ENCODE data around the gene KCNQ5.
A peak's percentile ranks its signal among the peaks of the same experiment; 100 is the strongest.

Gene KCNQ5

GRCh38 chr6:73169111-73169510 is 547.2 kb downstream of the KCNQ5 start:
- H3K36me3 ChIP-seq = no peaks in the 10 kb centered on the region
- no peak overlapping the region for H3K27ac ChIP-seq
- no peaks in the 10 kb centered on the region for H3K27me3 ChIP-seq (ENCODE audit: insufficient read depth, low read depth, severe bottlenecking)
- TF ChIP-seq CTCF (IDR thresholded peaks at IDR 0.05; ENCODE audit: low read depth, low read length) = no peak
- DNase-seq = no peak
- no peaks in the 10 kb centered on the region for H3K9me3 ChIP-seq (ENCODE audit: severe bottlenecking)
- no peak overlapping the region for H3K4me3 ChIP-seq (ENCODE audit: low read depth, low read length)

- Histone ChIP-seq H3K9me3 (ENCODE audit: severe bottlenecking) (no peaks in the 10 kb centered on the region), H3K27ac (no peak overlapping the region), H3K36me3 (no peaks in the 10 kb centered on the region), H3K4me3 (ENCODE audit: low read depth, low read length) (no peak overlapping the region), H3K27me3 (ENCODE audit: insufficient read depth, low read depth, severe bottlenecking) (no peaks in the 10 kb centered on the region)
- no peak for TF ChIP-seq CTCF (IDR thresholded peaks at IDR 0.05; ENCODE audit: low read depth, low read length)
- DNase-seq = no peak
Observed at GRCh38 chr6:73169633-73170032, 547.8 kb downstream of the KCNQ5 start.

GRCh38 chr6:73174646-73175045 is 552.8 kb downstream of the KCNQ5 start:
- Histone ChIP-seq H3K27ac (no peak overlapping the region), H3K27me3 (ENCODE audit: insufficient read depth, low read depth, severe bottlenecking) (no peaks in the 10 kb centered on the region)
- no peak for TF ChIP-seq CTCF (IDR thresholded peaks at IDR 0.05; ENCODE audit: low read depth, low read length)

DNA sequence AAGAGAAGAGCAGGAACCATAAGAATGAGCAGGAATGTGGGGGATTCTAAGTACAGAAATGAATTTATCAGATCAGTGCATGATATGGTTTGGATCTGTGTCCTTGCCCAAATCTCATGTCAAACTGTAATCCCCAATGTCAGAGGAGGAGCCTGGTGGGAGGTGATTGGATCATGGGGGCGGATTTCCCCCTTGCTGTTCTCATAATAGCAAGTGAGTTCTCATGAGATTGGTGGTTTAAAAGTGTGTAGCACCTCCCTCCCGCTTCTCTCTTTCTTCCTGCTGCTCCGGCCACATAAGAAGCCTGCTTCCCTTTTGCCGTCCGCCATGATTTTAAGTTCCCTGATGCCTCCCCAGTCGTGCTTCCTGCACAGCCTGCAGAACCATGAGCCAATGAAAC is 554.2 kb downstream of the KCNQ5 start:
- peak overlapping the region; percentile 34; the same call in 1 of the 2 replicates for H3K27ac ChIP-seq
- no peaks in the 10 kb centered on the region for H3K27me3 ChIP-seq (ENCODE audit: insufficient read depth, low read depth, severe bottlenecking)
- TF ChIP-seq CTCF (IDR thresholded peaks at IDR 0.05; ENCODE audit: low read depth, low read length) = no peak
- no peaks in the 10 kb centered on the region for H3K36me3 ChIP-seq
- no peak overlapping the region for H3K4me3 ChIP-seq (ENCODE audit: low read depth, low read length)
- DNase-seq = no peak
- no peaks in the 10 kb centered on the region for H3K9me3 ChIP-seq (ENCODE audit: severe bottlenecking)

More at GRCh38 chr6:73174646-73175045, 552.8 kb downstream of the KCNQ5 start:
- Histone ChIP-seq H3K4me3 (ENCODE audit: low read depth, low read length) (no peak overlapping the region), H3K36me3 (no peaks in the 10 kb centered on the region), H3K9me3 (ENCODE audit: severe bottlenecking) (no peaks in the 10 kb centered on the region)
- no peak for DNase-seq

GRCh38 chr6:73177221-73177944 is 555.5 kb downstream of the KCNQ5 start:
- H3K36me3 ChIP-seq = no peaks in the 10 kb centered on the region
- no peak overlapping the region for H3K27ac ChIP-seq
- no peaks in the 10 kb centered on the region for H3K9me3 ChIP-seq (ENCODE audit: severe bottlenecking)
- no peak for DNase-seq
- no peak overlapping the region for H3K4me3 ChIP-seq (ENCODE audit: low read depth, low read length)
- TF ChIP-seq CTCF (IDR thresholded peaks at IDR 0.05; ENCODE audit: low read depth, low read length) = no peak
- no peaks in the 10 kb centered on the region for H3K27me3 ChIP-seq (ENCODE audit: insufficient read depth, low read depth, severe bottlenecking)
